ENCODE results near the gene EFCAB11. TPM values are rescaled to one million over a fixed set of nuclear protein-coding genes. Genes with fewer than 3 reads are reported as not detected.

EFCAB11 gene
- total RNA-seq, 1 experiment from 2014 or later, result 36.2 TPM

DNA sequence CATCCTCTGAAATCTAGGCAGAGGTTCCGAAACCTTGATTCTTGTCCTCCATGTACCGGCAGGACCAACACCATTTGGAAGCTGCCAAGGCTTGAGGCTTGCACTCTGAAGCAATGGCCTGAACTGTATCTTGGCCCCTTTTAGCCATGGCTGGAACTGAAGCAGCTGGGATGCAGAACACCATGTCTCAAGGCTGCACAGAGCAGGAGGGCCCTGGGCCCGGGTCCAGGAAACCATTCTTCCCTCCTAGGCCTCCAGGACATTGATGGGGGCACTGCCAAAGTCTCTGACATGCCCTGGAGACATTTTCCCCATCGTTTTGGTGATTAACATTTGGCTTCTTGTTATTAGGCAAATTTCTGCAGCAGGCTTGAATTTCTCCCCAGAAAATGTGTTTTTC, 198.7 kb downstream of the EFCAB11 start:
- no peak overlapping the region for H3K27ac Mint-ChIP-seq (ENCODE audit: unreplicated experiment)
- POLR2A ChIA-PET, result no interaction called here
- Histone ChIP-seq H3K27me3 (replicated peaks; ENCODE audit: control insufficient read depth, insufficient read depth, low read length) (no peaks in the 10 kb centered on the region), H3K36me3 (ENCODE audit: control insufficient read depth, insufficient read depth, low read length) (no peaks in the 10 kb centered on the region), H3K9me3 (peaks cover 4% of the 10 kb centered on the region; the same call in 1 of the 2 replicates), H3K4me3 (ENCODE audit: low read depth, low read length) (no peak overlapping the region), H3K4me1 (no peaks in the 10 kb centered on the region)
- no peaks in the 10 kb centered on the region for H3K4me1 Mint-ChIP-seq (ENCODE audit: low read depth, unreplicated experiment)
- intact Hi-C loops (cut with micrococcal nuclease; ENCODE audit: unreplicated experiment), result no loop called here
- CTCF ChIA-PET, result no interaction called here
- TF ChIP-seq, protein P1, sequence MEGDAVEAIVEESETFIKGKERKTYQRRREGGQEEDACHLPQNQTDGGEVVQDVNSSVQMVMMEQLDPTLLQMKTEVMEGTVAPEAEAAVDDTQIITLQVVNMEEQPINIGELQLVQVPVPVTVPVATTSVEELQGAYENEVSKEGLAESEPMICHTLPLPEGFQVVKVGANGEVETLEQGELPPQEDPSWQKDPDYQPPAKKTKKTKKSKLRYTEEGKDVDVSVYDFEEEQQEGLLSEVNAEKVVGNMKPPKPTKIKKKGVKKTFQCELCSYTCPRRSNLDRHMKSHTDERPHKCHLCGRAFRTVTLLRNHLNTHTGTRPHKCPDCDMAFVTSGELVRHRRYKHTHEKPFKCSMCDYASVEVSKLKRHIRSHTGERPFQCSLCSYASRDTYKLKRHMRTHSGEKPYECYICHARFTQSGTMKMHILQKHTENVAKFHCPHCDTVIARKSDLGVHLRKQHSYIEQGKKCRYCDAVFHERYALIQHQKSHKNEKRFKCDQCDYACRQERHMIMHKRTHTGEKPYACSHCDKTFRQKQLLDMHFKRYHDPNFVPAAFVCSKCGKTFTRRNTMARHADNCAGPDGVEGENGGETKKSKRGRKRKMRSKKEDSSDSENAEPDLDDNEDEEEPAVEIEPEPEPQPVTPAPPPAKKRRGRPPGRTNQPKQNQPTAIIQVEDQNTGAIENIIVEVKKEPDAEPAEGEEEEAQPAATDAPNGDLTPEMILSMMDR (IDR thresholded peaks at IDR 0.05; ENCODE audit: insufficient read depth in 1 of 2, low read depth in 1 of 2, low read length in 1 of 2, severe bottlenecking in 1 of 2, unreplicated experiment in 1 of 2), result no peak
- DNase-seq, result no peak
- H3K4me3 Mint-ChIP-seq (ENCODE audit: unreplicated experiment), result no peak overlapping the region
- H3K27me3 Mint-ChIP-seq (ENCODE audit: insufficient read depth, unreplicated experiment), result peaks cover 5% of the 10 kb centered on the region
- no TSS peak for BruUV-seq (replicated peaks)
- H3K36me3 Mint-ChIP-seq (ENCODE audit: insufficient read depth, unreplicated experiment), result no peaks in the 10 kb centered on the region
- H3K9me3 Mint-ChIP-seq (ENCODE audit: unreplicated experiment), result no peaks in the 10 kb centered on the region

DNA sequence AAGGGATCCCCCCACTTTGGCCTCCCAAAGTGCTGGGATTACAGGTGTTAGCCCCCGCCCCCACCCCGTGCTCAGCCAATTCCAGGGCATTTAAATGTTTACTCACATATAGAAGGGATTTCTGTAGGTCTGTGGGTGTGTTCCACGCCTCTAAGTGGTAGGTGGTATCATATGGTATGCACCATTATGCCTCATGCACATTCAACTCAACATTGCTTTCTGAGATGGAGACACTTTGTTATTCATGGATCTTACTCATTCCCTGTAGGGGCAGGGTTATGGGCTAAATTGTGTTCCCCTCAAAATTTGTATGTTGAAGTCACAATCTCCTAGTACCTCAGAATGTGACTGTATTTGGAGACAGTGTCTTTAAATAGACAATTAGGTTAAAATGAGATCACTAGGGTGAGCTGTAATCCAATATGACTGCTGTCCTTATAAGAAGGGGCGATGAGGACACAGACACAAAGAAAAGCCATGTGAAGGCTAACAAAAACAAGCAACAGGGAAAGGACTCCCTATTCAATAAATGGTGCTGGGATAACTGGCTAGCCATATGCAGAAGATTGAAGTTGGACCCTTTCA, 200.6 kb downstream of the EFCAB11 start:
- TF ChIP-seq, protein P1 (IDR thresholded peaks at IDR 0.05; ENCODE audit: insufficient read depth in 1 of 2, low read depth in 1 of 2, low read length in 1 of 2, severe bottlenecking in 1 of 2, unreplicated experiment in 1 of 2), result no peak
- intact Hi-C loops (cut with micrococcal nuclease; ENCODE audit: unreplicated experiment), result no loop called here
- Histone ChIP-seq H3K36me3 (ENCODE audit: control insufficient read depth, insufficient read depth, low read length) (no peaks in the 10 kb centered on the region), H3K27me3 (replicated peaks; ENCODE audit: control insufficient read depth, insufficient read depth, low read length) (no peaks in the 10 kb centered on the region), H3K4me3 (ENCODE audit: low read depth, low read length) (no peak overlapping the region), H3K9me3 (peaks cover 4% of the 10 kb centered on the region; the same call in 1 of the 2 replicates), H3K4me1 (0 out of 2 replicates have a peak, but pooled peaks cover 7% of the 10 kb centered on the region)
- Mint-ChIP-seq H3K4me1 (ENCODE audit: low read depth, unreplicated experiment) (no peaks in the 10 kb centered on the region), H3K4me3 (ENCODE audit: unreplicated experiment) (no peak overlapping the region), H3K27me3 (ENCODE audit: insufficient read depth, unreplicated experiment) (no peaks in the 10 kb centered on the region), H3K9me3 (ENCODE audit: unreplicated experiment) (no peaks in the 10 kb centered on the region), H3K36me3 (ENCODE audit: insufficient read depth, unreplicated experiment) (no peaks in the 10 kb centered on the region), H3K27ac (ENCODE audit: unreplicated experiment) (no peak overlapping the region)
- ChIA-PET CTCF (no interaction called here), POLR2A (no interaction called here)
- DNase-seq, result no peak
- no TSS peak for BruUV-seq (replicated peaks)

DNA sequence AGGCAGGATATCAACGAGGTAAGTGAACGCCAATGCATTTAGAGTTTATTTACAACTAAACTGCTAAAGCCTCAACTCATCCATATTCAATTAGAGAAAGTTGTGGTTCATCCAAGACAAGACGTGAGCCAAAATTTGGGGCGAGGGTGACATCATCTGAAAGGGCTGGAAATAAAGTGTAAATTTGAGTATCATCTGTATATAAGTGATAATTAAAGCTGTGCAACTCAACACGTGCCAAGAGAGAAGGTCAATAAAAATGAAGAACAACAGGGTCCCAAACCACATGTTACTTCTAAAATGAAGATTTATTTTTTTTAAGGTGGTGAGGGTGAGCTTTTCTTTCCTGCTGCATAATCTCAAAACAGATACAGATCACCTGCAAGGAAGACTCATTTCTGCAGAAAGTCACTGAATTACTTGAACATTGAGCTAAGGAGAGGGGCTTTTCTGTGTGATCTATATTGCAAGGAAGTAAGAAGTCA, 203.6 kb downstream of the EFCAB11 start:
- H3K27me3 Mint-ChIP-seq (ENCODE audit: insufficient read depth, unreplicated experiment), result no peaks in the 10 kb centered on the region
- H3K27ac Mint-ChIP-seq (ENCODE audit: unreplicated experiment), result no peak overlapping the region
- Histone ChIP-seq H3K9me3 (peaks cover 4% of the 10 kb centered on the region; the same call in 1 of the 2 replicates), H3K4me3 (ENCODE audit: low read depth, low read length) (no peak overlapping the region), H3K27me3 (replicated peaks; ENCODE audit: control insufficient read depth, insufficient read depth, low read length) (no peaks in the 10 kb centered on the region), H3K4me1 (peaks cover 20% of the 10 kb centered on the region), H3K36me3 (ENCODE audit: control insufficient read depth, insufficient read depth, low read length) (no peaks in the 10 kb centered on the region)
- no peaks in the 10 kb centered on the region for H3K9me3 Mint-ChIP-seq (ENCODE audit: unreplicated experiment)
- POLR2A ChIA-PET, result no interaction called here
- H3K4me1 Mint-ChIP-seq (ENCODE audit: low read depth, unreplicated experiment), result no peaks in the 10 kb centered on the region
- H3K36me3 Mint-ChIP-seq (ENCODE audit: insufficient read depth, unreplicated experiment), result no peaks in the 10 kb centered on the region
- H3K4me3 Mint-ChIP-seq (ENCODE audit: unreplicated experiment), result no peak overlapping the region
- CTCF ChIA-PET, result no interaction called here
- TF ChIP-seq, protein P1 (IDR thresholded peaks at IDR 0.05; ENCODE audit: insufficient read depth in 1 of 2, low read depth in 1 of 2, low read length in 1 of 2, severe bottlenecking in 1 of 2, unreplicated experiment in 1 of 2), result no peak
- BruUV-seq (replicated peaks), result no TSS peak
- no peak for DNase-seq
- intact Hi-C loops (cut with micrococcal nuclease; ENCODE audit: unreplicated experiment), result no loop called here
